ENCODE data around the gene MACROD1.

Gene MACROD1

DNA sequence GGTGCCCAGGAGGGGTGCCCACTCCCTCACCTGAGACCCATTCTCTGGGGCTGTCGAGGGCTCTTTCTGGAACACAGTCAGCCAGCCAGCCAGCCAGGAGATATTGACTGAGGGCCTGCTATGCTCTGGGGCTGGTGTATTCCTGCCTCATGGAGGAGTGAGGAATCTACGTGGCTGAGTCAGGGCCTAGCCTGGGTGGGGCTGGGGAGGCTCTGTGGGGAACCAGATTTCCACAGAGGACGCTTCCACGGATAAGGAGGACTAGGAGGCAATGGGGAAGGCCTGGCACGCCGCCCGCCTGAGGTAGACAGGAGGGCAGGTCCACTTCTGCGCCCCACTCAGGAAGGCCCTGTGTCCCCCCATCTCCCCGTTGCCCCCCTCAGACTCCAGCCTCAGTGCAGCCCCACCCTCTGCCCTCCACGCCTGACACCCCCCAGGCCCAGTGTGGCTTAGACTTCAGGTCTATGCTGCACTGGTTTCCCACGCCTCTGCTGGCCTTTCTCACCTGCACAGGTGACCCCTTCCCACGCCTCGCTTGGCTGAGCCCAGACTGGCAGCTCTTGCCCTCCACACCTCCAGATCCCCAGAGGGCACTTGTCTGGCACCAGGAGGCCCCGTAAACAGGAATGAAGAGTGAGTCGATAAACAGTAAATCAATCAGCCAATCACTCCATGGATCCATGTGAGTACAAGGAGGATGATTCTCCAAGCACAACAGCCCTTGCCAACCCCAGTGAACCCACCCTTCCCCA is 37.5 kb downstream of the MACROD1 start:
- DNase-seq, result no peak

DNA sequence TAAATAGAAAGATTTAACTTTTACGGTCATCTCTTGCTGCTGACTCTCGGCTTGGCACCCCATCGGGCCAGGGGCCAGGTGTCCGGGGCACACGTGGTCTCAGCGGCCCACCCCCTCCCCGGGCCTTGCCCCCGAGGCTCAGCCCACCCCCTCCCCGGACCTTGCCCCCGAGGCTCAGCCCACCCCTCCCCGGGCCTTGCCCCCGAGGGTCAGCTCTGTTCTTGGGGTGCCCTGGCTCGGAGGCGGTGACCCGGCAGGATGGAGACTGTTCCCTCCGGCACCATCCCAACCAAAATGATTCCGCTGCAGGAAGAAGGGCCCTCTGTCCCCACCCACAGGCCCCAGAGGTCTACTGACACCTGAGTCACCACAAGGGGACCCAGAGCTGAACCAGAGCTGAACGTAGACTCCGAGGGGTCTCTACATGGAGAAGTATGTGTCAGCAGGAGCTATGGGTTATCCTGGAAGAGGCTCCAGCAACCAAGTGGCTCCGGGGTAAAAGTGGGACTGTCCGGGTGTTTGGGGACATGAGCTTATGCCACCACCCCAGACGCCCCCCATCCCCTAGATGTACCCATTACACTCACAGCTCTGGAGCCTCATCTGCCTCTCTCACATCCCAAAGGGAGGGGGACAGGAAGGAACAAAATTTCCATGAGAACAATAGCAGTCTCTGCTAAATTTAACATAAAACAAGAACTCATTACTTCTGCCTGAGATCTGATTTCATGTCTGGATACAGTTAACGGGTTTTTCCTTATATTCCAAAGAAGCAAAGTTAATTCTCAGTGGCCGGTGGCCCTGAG is 38.4 kb downstream of the MACROD1 start:
- DNase-seq, result no peak

DNA sequence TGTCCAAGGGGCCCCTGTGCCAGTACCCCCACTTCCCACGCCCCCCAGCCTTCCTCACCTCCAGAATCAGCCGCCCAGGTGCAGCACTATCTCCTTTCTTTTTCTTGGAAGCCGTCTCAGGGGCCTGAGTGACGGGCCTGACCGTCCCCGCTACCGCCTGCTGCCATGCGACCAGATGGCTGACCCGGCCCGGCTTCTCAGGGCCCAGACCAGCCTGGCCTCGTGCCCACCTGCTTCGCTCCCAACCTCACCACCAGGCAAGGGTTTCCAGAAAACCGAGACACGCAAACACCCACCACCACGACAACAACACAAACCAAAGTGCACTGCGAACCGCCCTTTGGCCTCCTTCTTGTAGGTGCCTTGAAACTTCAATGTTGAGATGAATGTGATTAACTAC is 39.1 kb downstream of the MACROD1 start:
- no peak for DNase-seq

DNA sequence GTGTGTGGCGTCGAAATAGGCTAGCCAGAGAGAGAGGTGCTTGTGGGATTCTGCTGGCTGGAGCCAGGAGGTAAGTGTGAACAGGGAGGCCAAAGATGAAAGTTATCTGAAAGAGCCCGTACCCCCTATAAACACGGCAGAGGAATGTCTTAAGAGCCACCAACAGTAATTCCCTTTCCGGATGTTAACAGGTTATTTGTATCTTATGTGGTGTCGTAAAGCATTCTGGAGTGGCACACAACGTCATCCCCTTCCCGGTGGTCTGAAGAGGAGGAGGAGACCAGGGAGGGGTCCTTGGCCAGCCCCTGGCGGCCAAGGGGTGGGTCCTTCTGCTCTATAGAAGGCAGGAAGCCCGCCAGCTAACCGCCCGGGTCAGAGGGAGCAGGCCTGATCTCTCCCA is 39.5 kb downstream of the MACROD1 start:
- no peak for DNase-seq

DNA sequence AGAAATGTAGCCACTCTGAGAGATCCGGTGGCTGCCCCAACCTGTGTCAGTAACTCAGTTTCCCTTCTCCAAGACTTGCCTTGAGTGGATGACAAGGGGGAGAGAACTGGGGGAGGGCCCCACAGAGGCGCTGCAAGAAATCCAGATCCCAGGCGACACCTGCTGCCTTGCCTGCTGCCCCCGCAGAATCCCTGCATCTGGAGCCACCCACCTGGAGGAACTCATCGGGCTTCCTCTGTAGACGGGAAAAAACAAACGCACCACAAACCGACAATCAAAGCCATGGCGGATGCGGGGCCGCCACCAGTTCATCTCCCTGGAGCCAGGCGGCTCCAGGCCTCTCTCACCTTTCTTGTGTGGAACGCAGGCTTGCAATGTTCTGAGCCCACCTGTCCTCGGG is 40.2 kb downstream of the MACROD1 start:
- no peak for DNase-seq

DNA sequence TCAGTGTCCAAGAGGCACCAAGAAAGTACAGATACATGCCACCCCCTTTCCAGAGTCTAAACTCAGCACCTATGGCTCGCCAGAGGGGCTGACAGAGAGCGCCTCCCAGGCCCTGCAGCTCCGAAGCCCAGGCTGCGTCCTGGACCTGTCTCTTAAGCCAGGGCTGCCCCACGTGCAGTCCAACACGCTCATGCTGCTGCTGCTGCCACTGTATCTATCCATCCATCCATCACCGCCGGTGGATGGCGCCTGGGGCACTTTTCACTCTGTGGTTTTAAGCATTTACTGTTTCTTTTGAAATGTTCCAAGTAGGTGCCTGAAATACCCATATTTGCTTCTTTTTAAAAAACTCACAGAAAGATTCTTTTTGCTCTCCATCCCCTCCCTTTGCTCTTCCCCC is 41.8 kb downstream of the MACROD1 start:
- peak; percentile 6 for DNase-seq

DNA sequence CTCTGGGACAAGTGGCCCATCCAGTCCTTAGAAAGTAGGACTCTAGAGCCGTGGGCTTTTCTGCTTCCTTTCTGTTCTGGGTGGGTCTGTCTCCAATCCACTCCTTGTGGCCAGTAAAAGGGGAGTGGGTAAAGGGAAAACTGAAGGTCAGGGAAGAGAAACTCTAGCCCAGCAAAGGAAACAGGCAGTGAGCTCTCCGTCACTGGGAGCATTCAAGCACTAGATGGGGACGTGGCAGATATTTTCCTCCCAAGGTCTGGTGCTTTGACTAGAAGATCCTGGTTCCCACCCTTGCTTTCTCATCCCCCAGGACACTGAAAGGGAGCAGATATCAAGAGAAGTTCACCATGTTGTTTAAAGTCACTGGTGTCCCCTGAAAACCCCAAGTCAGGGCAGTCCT is 42.2 kb downstream of the MACROD1 start:
- no peak for DNase-seq

DNA sequence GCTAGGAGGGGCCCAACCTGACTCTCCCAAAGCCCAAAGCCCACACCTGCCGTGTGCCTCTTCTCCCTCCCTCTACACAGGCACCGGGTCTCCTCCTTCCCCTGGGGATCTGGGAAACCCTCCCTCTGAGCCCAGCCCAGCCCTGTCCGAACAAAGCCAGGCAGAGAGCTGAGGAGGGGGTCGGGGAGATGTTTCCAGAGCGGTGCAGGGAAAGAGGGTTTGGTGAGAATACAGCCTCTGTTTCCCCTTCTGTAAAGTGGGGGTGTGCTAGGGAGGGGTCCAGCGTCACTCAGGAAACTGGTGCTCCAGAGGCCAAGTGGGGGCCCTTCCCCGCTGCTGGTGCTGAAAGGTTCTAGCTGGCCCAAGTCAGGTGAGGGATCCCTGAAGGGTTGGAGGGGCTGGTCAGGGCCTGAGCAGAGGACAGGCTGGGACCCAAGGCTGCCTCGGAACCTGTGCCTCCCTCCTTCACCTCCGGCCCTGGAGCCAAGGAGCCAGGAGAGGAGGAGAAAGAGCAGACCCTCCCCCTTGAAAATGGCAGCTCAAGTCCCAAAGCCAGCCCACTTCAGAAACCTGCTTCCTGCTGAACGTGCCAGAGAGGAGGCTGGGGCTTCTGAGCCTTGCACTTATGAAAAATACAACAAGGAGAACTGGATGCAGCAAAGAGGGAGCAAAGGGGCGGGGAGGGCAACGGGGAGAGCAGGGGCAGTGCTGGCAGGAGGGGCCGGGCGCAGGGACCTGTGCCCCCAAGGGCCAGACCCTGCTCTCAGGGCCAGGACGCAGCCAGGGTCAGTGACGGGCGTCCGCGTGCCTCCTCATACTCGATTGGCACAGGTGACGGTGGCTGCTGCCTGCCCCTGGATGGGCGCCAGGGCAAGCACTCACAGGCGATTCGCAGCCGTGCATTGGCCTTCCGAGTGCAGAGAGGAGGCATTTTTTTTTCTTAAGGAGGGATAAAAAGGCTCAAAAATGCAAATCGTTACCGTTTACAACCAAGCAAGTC is 43.2 kb downstream of the MACROD1 start:
- no peak for DNase-seq

DNA sequence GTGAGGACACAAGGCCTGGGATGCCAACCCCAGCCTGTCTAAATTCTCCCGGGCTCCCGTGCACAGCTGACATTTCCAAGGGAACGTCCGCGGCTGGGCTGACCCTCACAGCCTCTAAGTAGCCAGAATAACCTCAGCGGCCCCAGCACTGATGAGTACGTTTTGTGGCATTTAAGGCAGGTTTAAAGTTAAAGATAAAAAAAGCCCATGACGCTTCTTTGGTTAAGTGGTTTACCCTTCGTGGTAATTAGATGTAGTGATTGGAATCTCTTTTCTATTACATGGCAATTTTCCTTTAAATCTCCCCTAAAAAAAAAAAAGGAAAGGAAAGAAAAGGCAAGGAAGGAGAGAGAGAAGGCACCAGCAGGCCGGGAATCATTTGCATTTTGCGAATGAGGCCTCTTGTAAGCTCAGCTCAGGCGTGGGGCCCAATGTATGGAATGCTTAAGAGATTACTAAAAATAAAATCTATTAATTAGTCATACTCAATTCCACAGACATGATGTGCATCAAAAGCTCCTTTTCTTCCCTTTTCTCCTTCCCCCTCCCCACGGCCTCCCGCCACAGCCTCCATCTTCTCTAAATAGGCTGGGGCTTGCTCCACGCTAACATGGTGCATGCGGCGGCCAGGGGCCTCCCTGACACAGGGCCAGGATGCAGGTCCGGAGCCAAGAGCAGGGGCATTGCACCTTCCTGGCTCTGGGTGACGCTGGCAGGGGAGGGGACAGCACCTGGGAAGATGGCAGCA is 44.1 kb downstream of the MACROD1 start:
- no peak for DNase-seq

DNA sequence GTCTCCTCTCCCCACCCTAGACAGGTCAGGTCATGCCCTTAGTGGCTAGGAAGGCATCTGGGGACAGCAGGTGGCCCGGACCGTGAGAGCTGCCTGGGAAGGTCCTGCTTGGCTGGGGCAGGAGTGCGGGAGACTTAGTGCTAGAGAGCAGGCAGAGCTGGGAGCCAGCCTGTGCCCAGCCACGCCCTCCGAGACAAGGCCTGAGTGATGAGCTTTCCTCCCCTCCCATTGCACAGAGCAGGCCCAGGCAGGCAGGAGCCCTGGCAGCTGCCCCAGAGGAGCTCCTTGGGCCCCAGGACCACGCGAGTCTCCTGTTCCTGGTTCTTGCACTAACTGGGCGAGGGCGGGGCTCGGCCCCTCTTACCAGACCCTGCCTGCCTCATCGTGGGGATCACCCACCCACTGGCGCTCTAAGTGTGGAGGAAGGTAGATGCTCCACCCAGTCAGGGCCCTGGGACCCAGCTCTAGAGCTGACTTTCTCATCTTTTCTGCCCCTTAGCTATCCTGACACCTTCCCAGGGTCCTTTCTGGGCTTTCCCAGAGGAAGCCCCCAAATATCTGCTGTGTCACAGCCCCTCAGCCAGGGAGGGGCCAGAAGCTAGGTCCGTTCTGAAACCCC is 44.9 kb downstream of the MACROD1 start:
- no peak for DNase-seq

DNA sequence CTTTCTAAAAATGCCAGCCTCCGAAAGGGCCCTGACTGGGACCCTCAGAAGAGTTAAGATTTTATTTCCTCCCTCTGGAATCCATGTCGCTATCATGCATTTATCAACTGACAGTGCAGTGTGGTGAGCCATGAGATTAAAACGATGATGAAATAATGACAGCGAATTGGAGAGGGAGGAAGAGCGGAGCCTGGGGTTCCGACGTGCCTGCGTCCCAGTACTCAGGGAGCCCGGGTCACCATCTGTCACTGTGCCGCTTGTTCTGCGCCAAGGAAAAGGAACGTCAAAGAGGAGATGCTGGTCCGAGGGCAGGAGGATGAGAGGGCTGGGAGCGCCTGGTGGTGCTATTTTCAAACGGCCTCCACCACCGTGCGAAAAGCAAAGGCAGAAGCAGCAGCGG is 46.2 kb downstream of the MACROD1 start:
- DNase-seq, result no peak

DNA sequence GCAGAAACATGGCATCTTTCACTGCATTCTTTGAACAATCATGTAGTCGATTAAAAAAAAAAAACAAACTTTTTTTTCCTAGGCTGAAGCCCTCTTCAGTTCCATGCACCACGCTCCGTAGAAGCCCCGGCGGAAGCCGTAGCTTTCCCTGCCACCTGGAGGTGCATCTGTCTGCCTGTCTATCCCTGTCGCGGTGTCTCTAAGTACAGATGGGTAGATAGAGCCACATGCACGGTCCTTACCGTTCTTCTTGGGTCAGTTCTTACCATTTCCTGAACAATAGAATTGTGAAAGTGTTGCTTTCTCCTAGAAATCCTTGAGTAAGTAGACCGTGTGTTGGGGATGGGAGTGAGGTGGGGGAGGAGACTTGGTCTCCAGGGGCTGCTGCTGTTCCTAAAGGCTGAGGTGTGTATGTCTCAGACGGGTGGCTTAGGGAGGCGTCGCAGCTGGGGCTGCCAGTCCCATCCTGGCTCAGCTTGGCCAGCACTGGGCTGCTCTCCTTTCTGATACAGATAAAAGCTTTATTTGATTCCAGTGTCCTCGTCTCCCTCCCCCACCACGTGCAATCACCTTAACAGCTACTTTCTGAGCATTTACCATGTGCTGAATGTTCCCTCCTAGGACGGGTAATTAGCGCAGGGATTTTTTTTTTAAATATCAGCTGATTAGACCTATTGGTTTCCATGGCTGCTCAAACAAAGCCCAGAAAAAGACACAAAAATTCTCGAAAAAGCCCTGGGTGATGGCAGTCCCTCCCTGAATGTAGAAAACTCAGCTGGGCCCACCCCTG is 46.8 kb downstream of the MACROD1 start:
- DNase-seq, result no peak

DNA sequence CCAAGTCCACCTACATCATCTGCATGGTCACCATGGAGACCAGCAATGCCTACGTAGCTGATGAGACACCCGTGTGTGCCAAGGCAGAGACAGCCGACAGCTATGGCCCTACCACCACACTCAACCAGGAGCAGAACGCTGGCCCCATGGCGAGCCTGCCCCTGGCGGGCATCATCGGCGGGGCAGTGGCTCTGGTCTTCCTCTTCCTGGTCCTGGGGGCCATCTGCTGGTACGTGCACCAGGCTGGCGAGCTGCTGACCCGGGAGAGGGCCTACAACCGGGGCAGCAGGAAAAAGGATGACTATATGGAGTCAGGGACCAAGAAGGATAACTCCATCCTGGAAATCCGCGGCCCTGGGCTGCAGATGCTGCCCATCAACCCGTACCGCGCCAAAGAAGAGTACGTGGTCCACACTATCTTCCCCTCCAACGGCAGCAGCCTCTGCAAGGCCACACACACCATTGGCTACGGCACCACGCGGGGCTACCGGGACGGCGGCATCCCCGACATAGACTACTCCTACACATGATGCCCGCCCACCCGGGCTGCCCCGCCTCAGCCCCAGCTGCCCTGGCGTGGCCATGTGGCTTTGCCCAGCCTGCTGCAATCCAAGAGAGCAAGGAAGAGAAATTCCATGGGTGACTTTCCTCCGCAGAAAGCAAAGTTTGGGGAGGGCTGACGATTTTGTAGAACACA is 48.0 kb downstream of the MACROD1 start:
- no peak for DNase-seq

DNA sequence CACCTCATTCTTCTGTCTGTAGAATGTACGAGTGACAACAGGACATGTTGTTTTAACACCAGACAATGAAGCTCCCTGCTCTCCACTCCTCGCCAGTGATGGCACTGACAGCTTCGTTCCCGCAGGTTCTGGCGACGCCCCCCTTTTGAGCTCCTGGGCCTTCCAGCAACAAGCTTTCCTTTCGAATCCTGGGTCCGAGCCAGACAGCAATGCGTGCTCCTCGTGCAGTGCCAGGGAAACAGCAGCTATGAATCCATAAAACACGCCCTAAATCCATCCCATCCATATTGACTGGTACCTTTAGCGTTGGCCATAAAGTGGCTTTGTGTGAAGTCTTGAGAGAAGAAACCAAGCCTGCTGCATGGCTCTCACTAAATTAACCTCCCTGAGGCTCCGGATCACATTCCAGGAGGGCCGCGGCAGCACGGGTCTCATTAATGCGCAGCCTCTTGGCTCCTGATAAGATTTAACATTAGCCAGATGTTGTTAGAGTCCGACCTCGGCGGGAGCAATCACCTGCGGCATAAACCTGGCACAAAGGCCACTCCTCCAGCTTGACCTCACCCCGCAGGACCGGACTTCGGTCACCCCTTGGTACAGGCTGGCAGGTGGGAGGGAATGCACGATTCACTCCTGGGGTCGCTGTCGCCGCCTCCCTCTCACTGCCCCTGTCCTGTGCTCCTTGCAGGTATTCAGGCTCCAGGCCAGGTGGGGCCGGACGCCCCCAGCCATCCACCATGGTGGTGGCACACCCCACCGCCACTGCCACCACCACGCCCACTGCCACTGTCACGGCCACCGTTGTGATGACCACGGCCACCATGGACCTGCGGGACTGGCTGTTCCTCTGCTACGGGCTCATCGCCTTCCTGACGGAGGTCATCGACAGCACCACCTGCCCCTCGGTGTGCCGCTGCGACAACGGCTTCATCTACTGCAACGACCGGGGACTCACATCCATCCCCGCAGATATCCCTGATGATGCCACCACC is 50.1 kb downstream of the MACROD1 start:
- DNase-seq, result no peak

DNA sequence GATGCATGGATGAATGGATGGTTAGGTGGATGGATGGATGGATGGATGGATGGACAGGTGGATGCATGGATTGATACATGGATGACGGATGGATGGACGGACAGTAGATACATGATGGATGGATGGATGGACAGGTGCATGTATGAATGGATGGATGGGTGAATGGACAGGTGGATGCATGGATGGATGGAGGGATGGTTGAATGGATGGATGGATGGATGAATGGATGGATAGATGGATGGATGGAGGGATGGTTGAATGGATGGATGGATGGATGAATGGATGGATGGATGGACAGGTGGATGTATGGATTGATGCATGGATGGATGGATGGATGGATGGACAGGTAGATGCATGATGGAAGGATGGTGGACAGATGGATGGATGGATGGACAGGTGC is 51.7 kb downstream of the MACROD1 start:
- DNase-seq, result no peak

DNA sequence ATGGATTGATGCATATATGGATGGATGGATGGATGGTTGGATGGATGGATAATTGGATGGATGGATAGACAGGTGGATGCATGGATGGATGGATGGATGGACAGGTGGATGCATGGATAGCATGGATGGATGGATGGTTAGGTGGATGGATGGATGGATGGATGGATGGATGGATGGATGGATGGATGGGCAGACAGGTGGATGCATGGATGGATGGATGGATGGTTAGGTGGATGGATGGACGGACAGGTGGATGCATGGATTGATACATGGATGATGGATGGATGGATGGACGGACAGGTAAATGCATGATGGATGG is 52.5 kb downstream of the MACROD1 start:
- no peak for DNase-seq

DNA sequence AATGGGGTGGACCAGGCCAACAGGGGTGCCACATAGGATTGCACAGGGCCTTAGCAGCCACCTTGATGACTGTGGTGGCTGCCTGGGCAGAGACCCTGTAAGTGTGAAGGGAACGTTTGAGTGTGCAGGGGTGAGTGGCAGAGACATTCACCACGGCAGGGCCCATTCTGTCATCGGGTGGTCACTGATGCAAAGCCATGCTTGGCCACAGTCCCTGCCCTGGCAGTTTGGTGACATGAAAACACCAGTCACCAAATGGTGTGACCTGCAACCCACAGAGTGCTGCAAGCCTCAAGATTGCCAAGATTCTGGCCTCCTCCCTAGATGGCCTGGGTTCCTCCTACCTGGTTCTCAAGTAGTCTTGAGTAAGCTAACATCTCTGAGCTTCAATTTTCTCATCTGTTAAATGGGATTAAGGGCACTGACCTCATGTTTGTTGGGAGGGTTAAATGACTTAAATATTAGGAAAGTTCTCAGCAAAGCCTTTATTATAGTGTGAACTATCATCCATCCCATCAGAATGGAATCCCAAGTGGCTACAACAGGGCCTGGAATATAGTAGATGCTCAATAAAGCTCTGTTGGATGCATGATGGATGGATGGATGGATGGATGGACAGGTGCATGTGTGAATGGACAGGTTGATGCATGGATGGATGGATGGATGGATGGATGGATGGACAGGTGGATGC is 53.0 kb downstream of the MACROD1 start:
- DNase-seq, result no peak

DNA sequence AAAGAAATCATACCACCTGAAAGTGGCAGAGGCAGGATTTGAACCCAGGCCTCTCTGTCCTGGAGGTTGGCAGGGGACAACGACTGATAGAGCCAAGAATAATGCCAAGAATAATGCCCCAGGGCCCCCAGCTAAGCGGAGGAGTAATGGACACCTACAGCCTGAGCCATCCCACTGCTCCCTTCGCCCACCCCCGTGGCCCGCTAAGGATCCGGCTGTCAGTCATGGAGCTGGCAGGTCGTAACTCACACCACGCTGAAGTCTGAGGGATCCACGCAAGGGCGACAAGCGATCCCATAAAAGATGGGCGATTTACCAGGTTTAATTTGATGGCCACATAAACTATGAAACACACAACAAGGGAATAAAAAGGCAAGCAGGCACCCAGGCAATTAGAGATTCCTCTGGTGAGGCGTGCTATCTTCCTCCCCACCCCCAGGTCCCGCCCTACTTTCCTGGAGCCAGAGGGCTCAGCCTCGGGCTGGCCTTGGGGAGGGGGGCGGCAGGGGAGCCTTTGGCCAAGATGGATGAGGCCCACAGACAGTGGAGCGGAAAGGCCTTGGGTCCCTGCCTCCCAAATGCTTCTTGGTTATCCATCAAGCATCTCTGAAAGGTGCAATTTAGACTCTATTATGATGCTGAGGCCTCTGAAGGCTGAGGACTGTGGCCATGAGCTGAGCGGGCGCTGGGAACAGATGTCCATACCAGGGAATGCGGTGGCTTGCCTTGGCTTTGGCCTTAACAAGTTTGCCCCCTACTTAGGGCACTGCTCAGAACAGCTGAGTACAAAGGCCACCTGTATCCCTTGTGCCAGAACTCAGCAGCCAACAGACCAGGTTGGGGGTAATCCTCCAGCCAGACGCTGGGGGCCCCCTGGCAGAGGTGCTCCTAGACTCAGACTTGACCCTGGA is 55.2 kb downstream of the MACROD1 start:
- no peak for DNase-seq
